Measurements from ENCODE around the gene CHKB.

CHKB gene

DNA sequence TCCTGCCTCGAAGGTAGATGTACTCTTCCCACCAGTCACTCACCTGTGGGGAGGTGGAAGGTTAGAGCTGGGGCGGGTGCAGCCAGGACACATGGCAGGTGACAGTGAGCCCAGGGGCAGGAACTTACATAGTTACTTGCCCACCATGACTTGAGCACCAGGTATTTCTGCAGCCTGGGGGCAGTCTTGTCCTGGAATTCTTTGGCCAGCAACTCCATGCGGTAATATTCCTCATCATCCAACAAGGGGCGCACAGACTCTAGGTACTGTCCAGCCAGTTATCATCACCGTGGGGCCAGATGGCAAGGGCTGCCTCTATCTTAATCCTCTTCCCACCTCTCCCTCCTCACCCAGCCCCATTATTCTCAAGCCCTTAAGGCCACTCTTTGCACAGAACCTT is 6.6 kb downstream of the CHKB start:
- TF ChIP-seq GATA3 (IDR thresholded peaks at IDR 0.05; ENCODE audit: low read depth, low read length) = no peak
- no peak for TF ChIP-seq GATA2 (IDR thresholded peaks at IDR 0.05; ENCODE audit: low read depth, low read length)

DNA sequence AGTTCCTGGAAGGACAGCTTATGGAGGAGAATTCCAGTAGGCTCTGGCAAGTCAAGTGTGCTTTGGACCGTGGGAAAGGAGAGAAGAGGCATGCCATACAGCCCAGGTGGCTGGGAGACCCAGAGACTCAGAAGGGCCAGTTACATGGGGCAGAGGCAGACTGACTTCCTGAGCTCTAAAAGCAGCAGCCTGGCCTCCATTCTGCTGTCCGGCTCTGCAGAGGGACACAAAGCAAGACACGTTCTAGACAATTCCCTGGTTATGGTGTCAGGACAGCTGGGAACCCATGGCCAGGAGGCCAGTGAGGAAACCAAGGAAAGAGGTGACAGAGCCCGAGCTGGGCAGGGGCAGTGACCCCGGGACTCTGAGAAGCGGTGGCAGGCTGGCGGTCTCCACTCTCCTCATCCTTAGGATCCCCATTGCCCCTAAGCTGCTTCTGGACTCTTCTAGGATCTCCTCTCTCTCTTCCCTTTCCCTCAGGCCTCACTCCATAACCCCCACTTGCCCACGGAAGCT is 7.2 kb downstream of the CHKB start:
- no peak for TF ChIP-seq GATA2 (IDR thresholded peaks at IDR 0.05; ENCODE audit: low read depth, low read length)
- TF ChIP-seq GATA3 (IDR thresholded peaks at IDR 0.05; ENCODE audit: low read depth, low read length) = no peak

DNA sequence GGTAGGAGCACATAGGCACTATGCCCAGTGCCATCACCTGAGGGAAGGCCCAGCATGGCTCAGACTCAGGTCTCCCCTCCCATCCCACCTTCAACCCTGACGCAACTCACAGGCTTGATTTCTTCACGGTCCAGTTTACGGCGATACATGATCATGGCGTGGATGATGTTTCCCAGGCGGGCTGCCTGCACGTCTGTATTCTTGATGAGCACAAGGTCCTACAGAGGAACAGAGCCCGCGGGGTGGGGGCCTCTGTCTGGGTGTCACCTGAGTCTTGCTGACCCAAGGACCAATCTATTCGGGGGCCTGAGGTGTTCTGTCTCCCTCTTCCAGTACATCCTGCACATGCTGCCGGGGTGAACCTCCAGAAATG is 8.3 kb downstream of the CHKB start:
- TF ChIP-seq GATA2 (IDR thresholded peaks at IDR 0.05; ENCODE audit: low read depth, low read length) (no peak), GATA3 (IDR thresholded peaks at IDR 0.05; ENCODE audit: low read depth, low read length) (no peak)

DNA sequence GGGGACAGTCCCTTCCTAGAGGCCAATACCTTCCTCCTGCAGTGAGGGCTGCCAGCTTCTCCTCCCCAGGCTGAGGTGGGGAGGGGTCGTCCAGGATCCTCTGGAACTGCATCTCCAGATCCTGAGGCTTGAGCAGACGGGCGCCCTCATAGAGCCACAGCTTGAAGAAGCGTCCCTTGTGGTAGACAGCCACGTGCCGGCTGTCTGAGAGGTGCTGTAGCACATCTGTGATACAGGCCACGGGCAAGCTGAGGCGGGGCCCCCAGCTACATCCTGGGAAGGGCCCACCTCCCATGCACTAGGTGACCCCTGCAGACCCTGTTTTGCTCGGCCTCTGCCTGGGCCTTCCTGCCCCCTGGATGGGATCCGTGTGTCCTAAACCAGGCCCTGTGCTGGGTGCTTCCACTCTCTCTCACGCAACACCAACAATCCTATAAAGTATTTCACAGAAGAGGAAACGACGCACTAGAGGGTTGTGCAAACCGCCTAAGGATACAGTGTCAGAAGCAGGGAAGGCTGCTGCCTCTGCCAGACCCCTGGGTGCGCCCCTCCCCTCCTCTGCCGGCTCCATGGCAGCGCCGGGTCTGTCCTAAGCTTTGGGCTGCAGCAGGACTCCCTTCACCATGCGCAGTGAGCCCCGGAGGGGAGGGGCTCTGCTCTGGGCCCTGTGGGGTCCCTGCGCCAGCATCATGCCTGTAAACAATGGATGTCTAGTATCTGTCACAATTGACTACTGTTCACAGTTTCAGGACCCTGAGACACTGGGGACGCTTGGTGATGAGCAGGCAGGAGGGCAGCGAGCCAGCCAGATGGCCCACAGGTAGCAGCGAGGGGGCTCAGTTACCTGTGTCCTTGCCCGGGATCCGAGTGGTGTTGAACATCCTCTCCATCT is 8.9 kb downstream of the CHKB start:
- TF ChIP-seq GATA3 (IDR thresholded peaks at IDR 0.05; ENCODE audit: low read depth, low read length) = no peak
- no peak for TF ChIP-seq GATA2 (IDR thresholded peaks at IDR 0.05; ENCODE audit: low read depth, low read length)

DNA sequence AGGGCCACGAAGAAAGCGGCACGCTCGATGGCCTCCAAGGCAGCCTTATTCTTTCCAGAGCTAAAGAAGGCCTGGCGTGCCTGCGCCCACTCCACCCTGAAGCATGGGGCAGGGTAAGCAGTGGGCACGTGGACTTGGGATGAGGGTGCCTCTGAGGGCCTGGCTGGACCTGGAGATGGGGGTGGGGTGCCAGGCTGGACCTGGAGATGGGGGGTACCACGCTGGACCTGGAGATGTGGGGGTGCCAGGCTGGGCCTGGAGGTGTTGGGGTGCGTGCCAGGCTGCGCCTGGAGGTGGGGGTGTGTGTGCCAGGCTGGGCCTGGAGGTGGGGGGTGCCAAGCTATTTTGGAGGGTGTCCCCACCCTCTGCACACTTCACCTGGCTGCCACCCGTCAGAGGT is 9.7 kb downstream of the CHKB start:
- no peak for TF ChIP-seq GATA2 (IDR thresholded peaks at IDR 0.05; ENCODE audit: low read depth, low read length)
- no peak for TF ChIP-seq GATA3 (IDR thresholded peaks at IDR 0.05; ENCODE audit: low read depth, low read length)

DNA sequence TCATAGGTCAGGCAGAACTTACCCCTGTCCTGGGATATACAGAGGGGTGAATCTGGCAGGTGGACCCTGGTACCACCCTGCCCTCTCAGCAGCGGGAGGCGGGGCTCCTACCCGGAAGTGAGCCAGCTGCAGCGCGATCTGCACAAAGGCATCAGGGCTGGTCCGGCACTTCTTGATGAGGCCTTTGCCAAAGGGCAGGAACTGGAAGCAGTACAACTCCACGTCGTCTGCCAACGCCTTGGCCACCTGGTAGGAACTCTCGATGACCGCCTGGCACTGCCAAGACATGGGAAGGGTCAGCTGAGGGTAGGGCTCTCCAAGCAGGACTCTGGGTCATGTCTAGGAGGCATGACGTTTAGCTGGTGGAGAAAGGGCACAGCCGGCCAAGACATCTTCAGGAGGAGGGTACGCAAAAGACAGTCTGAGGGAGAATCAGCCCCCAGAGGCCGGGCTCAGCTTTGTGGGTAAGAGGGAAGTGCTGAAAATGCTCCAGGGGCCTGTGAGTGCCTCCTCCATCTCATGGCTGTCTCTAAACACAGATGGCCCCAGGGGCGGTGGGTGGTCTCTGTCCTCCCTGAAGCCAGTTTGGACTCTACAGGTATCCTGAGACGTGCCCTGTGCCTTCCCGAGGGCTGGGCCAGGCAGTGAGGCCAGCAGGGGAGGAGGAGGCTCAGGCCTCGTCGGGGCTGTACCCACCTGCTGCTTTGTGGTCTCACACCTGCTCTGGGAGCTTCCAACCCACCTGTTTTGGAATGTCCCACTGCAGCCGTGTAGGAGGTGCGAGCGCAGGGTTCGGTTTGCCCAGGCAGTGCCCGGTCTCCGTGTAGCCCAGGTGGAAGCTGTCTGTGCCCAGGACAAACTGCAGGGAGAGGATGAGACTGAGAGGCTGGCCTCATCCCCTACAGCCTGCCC is 11.1 kb downstream of the CHKB start:
- no peak for TF ChIP-seq GATA3 (IDR thresholded peaks at IDR 0.05; ENCODE audit: low read depth, low read length)
- no peak for TF ChIP-seq GATA2 (IDR thresholded peaks at IDR 0.05; ENCODE audit: low read depth, low read length)

DNA sequence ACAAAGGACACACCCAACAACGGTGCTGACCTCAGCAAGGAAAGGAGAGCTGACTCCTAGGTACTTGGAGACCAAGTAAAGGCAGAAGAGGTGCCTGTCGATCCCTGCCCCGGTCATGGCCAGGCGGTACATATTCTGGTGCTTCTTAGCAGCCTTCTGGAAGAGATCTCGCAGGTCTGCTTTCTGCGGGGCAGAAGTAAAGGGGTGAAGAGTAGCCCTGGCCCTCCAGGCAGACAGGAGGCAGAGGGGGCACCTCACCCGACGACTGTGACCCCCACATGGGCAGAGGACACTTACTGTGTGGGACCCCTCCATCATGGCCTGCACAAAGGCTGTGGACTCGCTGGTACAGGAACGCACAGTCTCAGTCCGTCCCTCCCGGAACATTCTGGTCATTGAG is 11.8 kb downstream of the CHKB start:
- TF ChIP-seq GATA3 (IDR thresholded peaks at IDR 0.05; ENCODE audit: low read depth, low read length) = no peak
- no peak for TF ChIP-seq GATA2 (IDR thresholded peaks at IDR 0.05; ENCODE audit: low read depth, low read length)

DNA sequence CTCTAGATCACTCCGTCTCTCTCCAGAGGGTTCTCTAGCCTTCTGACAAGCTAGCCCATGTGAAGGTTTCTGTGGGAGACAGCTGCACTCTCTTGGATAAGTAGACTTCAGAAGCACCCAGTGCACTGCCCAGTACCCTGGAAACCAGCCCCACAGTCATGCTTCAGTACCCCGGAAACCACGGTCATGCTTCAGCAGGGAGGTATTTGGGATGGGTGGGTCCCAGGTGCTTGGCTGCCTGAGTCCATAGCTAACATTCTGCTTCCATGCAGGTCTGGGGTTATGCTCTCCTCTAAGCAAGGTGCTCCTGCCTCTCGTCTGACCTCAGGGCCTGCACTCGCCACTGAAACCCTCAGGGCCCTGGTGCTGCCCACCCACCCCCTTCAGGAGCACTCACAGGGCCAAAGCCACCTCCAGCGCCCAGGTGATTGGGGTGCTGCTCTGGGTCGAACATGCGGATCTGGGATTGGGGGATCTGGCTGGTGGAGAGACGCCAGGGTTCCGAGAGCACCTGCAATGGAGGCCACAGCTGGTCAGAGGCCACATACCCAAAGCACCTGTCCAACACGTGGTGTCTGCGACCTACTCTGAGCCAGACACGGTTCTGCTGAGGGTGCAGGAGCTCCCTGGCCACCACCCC is 12.6 kb downstream of the CHKB start:
- TF ChIP-seq GATA2 (IDR thresholded peaks at IDR 0.05; ENCODE audit: low read depth, low read length) = no peak

DNA sequence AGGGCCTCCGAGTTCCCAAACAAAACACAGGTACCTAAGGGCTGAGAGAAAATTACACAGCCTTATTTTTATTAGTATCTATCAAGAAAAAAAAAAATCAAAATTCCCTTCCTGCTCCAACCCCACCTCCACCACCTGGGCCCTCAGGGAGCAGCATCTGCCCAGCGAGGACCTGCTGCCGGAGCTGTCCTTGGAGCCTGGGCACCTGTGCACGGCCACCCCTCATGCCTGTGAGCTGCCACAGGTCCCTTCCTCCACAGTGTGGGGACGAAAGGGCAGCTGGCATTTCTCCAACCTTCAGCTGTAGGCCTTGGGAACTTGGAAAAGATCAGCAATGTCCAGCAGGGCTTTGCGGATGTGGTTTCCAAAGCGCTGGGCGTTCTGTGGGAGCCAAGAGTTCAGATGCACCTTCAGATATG is 13.6 kb downstream of the CHKB start:
- TF ChIP-seq GATA2 (IDR thresholded peaks at IDR 0.05; ENCODE audit: low read depth, low read length) (no peak), GATA3 (IDR thresholded peaks at IDR 0.05; ENCODE audit: low read depth, low read length) (no peak)

DNA sequence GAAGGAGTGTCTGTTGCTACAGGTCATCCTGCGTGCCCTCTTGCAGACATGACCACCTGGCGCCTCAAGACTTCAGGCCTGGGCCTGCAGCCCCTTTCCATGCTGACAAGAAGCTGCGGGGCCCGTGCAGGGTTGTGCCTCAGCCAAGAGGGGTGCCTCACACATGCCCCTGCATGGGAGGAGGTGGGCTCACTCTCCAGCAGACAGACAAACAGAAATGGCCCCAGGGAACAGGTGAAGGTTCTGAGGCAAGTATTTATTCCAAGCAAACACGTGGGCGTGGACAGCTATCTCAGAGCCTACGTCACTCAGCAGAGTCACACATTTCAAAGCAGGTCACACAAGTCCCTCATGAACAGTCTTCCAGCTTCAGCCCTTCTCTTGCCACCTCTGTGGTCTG is 14.0 kb downstream of the CHKB start:
- TF ChIP-seq GATA2 (IDR thresholded peaks at IDR 0.05; ENCODE audit: low read depth, low read length) (no peak), GATA3 (IDR thresholded peaks at IDR 0.05; ENCODE audit: low read depth, low read length) (no peak)

DNA sequence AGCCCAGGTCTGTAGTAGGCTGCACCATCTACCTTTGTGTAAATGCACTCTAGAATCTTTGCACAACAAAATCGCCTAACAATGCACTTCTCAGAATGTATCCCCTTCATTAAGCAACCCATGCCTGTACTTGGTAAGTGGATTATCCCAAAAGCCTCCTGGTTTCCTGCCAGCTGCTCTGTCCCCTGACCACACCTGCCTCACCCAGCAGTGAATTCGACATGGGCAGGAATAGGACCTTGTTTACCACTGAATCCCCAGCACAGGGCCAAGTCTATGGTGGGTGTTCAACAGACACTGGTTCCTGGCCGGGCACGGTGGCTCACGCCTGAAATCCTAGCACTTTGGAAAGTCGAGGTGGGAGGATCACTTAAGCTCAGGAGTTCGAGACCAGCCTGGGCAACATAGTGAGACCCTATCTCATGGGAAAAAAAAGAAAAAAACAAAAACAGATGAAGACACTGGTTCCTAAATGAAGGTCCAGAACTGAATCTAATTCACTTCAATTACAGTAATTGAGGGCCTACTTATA is 14.9 kb downstream of the CHKB start:
- TF ChIP-seq GATA2 (IDR thresholded peaks at IDR 0.05; ENCODE audit: low read depth, low read length) (no peak), GATA3 (IDR thresholded peaks at IDR 0.05; ENCODE audit: low read depth, low read length) (no peak)

DNA sequence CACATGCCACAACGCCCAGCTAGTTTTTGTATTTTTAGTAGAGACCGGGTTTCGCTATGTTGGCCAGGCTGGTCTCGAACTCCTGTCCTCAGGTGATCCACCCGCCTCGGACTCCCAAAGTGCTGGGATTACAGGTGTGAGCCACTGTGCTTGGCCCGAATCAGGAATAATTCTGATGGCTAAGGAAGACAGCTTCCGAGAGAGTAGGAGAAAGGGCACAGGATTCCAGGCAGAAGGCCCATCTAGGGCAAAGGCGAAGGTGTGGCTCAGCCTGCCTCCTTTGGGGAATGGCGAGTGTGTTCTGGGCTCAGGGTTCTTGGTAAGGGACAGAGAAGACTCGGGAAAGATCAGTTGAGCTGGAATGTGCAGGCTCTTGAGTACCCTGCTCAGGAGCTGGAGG is 18.4 kb downstream of the CHKB start:
- no peak for TF ChIP-seq GATA2 (IDR thresholded peaks at IDR 0.05; ENCODE audit: low read depth, low read length)
- no peak for TF ChIP-seq GATA3 (IDR thresholded peaks at IDR 0.05; ENCODE audit: low read depth, low read length)

DNA sequence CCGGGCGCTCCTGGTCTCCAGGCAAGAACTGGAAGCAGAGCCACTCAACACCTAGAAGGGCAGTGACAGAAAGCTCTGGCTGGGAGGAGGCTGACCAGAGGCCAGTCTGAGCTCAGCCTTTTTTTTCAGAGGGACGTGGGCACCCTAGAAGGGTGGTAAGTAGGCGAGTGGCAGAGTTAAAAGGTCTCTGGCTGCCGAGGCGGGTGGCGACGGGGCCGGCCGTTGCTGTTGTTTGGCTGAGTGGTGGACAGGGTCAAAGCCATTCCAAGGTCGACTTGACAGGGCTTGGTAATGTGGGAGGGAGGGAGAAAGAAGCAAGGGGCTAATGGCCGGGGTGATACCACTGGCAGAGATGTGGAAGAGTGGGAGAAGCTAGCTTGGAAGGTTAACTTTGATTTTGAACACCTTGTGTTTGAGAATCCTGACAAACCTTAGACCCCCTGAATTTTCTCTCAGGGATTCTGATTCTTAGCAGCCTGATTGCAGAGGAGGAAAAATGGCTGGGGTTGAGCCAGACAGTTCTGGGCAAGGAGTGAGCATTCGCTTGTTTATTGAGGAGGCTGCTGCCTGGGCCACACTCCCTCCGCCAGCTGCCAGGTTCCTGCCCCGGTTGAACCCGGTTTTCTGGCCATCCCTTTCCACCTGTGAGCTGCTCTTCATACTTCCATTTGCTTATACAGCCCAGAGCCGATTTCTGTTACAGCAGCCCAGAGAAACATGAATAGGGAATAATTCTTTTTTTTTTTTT is 19.1 kb downstream of the CHKB start:
- TF ChIP-seq GATA3 (IDR thresholded peaks at IDR 0.05; ENCODE audit: low read depth, low read length) = no peak
- TF ChIP-seq GATA2 (IDR thresholded peaks at IDR 0.05; ENCODE audit: low read depth, low read length) = no peak
